Nasal cavity respiratory epithelium epithelial cell of viscerocranial mucosa (primary cell): ENCODE measurements around the gene H2BW2. TPM values are rescaled to one million over a fixed set of nuclear protein-coding genes. Genes with fewer than 3 reads are reported as not detected.

Source experiments
- total RNA-seq: library from RNA; depleted of rRNA; stranded (reverse); fragments of >200 nt; gene quantifications from 2 replicates; pipeline ENCODE4 v1.2.3, GENCODE V29; 2014

The H2BW2 gene
- not detected in 2 replicates for total RNA-seq

GRCh38 chrX:104039689-104040505 is at the start of gene H2BW2:
Gene H2BW2, plus strand, starts transcription at chrX:104039956. Its CDS starts 39 bp downstream, at chrX:104039995.

GRCh38 chrX:104013606-104014005 is 26.1 kb upstream of the H2BW2 start, which contains the start of gene H2BW1:
Gene H2BW1, minus strand, starts transcription at chrX:104013708. Its CDS starts 132 bp downstream, at chrX:104013576.

DNA sequence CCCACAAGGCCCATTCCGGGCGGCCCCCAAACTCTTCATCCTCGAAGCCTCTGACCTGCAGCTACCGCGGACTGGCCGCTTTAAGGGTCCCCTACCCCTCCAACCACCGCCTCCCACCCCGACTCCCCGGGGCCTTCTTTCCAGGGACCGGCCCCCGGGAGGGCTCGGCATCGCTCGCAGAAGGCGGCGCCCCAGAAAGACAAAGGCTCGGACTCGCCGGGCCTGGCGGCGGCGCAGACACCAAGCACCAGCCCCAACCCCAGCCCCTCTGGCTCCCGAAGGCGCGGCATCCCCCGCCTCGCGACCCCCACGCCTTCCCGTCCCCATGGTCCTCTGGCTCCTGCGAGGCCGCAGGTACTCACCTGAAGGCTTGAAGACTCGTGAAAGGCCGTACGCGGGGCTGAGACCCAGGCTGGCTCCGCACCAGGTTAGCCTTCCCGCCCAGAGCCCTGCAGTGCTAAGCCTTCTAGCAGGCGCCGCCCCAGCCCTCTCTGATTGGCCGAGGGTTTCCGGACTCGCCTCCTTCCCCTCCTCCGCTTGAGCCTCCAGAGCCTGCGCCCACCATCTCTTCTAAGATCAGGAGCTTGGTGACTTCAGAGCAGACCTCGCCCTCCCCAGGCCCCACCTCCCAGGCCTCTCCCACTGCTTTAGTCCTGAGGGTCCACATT is 36.2 kb downstream of the H2BW2 start, which contains the start of gene TMSB15C:
TMSB15C (minus strand) TSS at position 459 of the 668 bp plus-strand sequence.

Other genes with a start within 250 kb of the H2BW2 start
- gene RAB9B, start 207.7 kb upstream of the H2BW2 start, total RNA-seq = 0.07 TPM in 1 of 2 replicates, not detected in the other
- 0.34 and 2.1 TPM in 2 replicates for gene TMSB15B, start 77.3 kb upstream of the H2BW2 start, total RNA-seq
- gene H2BW1, start 26.2 kb upstream of the H2BW2 start, total RNA-seq = not detected in 2 replicates
- gene TMSB15C, start 36.3 kb downstream of the H2BW2 start, total RNA-seq = 0.68 and 1.9 TPM in 2 replicates
- not detected in 2 replicates for gene ZCCHC18, start 72.6 kb downstream of the H2BW2 start, total RNA-seq
- 3.4 and 11.4 TPM in 2 replicates for gene SLC25A53, start 117.1 kb downstream of the H2BW2 start, total RNA-seq
- 33.8 and 38.3 TPM in 2 replicates for gene FAM199X, start 126.5 kb downstream of the H2BW2 start, total RNA-seq
- gene ESX1, start 215.0 kb downstream of the H2BW2 start, total RNA-seq = not detected in 2 replicates